NCI-H82 (cell line): ENCODE results near the gene IDH3A.

Source experiments
- DNase-seq: peaks from one replicate; lab custom pipeline; 2025; lab: John Stamatoyannopoulos, UW

The IDH3A gene

DNA sequence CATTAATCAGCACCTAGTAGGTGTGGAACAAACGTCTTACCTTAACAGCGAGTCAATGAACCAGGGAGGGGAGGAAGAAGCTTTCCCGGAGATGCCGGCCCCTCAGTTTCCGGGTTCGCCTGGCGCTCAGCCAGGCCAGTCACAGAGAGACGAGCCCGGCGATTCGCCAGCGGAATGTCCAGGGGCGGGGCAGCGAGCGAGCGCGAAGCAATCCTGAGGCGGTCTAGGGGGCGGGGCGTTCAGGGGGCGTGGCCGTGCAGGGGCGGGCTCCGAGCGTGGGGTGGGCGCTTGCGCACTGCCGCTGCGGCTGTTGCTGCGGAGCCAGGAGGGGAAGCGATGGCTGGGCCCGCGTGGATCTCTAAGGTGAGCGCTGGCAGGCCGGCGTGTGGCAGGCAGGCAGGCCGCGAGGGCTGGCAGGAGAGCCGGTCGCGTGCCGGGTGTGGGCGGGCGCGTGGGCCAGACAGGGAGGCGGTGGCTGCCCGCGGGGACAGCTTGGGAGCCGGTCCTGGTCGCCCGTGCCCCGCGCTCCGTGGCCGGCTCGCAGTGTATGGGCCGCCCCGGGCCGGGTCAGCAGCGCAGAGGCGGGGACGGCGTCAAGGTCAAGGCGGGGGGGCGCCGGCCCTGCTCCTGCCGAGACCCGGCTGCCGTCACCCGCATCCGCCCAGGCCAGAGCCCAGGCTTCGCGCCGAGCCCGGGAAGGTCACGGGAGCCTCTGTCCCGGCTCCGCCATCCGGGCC is at the start of gene IDH3A:
IDH3A (plus strand) TSS at position 295 of the 737 bp plus-strand sequence; CDS start at position 337, 42 bp downstream.
- DNase-seq: peak; percentile 98

DNA sequence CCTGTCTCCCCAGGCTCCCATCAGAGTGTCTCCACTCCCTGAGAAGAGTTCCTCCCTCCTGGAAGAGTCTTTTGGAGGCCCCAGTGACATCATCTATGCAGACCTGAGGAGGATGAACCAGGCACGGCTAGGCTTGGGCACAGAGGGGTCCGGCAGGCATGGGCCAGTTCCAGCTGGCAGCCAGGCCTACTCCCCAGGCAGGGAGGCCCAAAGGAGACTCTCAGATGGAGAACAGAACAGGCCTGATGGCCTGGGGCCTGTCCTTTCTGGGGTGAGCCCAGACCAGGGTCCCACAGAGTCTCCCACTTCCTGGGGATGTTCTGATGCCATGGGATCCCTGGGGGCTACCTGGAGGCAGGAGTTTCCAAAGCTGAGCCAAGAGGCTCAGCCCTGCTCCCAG is 48.3 kb upstream of the IDH3A start:
- no peak for DNase-seq

DNA sequence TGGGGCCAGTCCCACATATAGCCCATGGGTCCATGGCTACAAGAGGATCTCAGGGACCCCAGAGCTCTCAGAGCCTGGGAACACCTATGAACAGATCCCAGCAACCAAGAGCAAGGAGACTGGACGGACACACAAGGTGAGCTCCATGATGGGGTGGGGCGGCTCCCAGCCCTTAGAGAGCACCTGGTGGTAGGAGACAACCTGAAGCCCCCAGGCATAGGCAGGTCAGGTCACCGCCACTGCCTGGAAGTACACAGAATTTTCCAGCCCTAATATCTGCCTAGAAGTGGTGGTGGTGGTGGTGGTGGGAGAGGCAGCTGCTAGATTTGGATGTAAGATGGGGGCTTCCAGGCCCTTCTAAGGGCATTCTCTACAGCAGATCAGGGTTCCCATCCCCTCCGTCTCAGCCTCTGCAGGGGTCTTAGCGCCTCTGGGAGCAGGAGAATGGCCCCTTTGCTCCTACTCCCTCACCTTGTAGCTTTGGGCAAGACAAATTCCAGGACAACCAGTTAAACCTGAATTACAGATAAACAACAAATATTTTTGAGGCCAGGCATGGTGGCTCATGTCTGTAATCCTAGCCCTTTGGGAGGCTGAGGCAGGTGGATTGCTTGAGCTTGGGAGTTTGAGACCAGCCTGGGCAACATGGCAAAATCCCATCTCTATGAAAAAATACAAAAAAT is 47.6 kb upstream of the IDH3A start:
- no peak for DNase-seq

DNA sequence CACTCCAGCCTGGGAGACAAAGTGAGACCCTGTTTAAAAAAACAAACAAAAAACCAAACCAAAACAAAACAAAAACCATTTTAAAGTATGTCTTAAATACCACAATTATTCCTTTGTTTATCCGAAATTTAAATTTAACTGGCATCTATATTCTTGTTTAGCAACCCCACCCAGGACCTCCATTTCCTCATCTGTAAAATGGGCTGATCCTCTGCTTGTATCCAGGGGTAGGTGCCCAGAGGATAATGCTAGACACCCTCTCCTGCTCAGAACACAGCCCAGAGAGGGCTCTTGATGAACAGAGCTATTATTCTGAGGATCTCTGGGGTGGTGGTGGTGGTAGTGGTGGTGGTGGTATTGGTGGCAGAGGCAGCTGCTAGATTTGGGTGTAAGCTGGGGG is 47.0 kb upstream of the IDH3A start:
- DNase-seq: no peak

DNA sequence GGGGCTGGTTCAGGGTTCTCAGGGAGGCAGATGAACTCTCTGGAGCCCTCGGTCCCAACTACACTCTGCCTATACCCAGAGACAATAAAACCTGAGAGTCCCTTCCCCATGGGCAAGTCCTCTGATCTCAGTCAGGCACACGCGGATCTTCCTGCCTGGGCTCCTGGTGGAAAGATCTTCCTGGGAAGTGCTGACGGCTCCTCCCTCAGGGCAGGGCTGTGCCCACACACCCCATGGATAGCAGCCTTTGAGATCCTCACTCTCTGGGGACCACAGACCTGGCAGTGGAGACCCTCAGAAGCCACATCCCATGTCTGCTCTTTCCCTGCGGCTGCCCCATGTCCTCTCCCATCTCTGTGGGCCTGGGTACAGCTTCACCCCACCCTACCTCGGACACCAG is 46.4 kb upstream of the IDH3A start:
- DNase-seq: no peak

DNA sequence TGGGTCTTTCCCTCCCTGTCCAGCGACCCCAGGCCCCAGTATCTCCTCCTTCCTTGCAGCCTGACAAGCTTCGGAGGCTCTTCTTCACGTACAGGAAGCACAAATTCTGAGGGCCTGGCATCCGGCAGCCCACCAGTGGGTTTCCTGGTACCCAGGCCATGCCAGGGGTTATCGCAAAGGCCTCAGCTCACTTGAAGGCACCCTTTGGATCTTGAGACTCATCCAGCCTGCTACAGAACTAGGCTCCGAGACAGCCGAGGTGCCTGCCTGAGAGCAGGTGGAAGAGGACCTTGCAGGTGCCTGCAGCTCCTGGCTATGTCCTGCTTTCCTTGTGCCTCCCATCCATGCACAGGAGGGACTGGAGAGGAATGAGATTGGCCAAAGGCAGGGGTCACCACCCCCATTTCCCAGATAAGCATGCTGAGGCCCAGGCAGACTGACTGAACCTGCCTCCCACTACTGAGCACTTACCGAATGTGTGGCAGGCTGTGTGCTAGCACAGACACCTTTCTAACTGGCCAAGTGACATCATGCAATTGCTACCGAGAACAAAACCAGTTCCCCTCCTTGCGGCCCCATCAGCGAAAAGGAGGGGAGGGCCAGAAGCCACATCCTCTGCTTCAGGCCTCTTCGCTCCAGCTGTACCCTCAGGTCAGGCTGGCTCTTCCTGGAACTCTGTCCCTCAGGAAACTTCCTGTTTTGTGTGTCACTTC is 45.6 kb upstream of the IDH3A start:
- DNase-seq: no peak

DNA sequence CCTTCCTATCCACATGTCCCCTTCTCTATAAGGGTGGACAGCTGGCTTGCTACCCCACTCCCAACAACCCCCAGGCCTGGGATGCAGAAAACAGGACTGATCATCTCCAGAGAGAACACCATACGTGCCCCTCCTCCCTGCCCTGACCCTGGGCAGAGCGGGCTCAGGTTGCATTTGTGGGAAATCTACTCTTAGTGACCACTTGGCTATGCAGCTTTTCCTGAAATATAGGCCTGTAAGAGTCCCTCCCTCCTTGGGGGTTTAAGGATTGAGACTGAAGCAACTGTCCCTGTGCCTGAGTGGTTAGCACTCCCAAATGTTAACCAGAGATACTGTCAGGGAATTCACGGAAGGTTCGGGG is 45.1 kb upstream of the IDH3A start:
- DNase-seq: no peak

DNA sequence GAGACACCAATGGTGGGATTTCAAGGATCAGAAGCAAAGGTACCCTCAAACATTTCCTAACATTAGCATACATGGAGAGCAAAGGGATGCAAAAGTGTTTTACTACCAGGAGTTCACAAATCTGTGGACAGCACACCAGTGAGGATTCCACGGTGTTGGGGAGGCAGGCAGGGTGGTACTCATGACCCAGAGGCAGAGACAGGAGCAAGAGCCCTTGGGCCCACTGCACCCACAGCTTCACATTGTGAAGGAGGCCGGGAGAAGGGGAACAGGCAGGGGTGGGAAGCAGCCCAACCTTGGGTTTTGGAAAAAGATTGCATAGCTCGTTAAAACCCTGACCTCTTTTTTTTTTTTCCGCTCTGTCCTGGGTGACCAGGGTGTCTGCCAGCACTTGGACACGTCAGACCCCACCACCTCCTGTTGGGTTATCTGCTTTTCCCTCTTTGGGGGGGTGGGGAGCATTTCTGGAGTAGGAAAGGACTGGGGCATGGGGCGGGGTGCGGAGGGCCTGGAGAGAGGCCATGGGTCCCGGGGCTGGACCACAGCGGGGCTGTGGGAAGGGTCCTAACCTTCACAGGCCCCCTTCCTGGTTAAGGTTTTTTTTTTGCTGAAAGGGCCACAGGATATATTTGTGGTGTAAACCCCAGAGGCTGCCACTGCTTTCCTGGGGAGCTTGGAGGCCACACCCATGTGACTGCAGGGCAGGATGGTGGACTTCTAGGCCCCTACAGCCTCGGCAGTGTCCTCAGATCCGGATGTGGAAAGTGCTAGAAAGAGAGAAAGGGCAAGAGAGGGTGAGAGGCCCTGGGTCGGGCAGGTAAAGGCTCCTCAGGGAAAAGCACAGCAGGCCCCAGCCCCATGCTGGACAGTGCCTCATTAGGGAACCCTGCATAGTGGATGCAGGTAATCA is 44.3 kb upstream of the IDH3A start:
- no peak for DNase-seq

DNA sequence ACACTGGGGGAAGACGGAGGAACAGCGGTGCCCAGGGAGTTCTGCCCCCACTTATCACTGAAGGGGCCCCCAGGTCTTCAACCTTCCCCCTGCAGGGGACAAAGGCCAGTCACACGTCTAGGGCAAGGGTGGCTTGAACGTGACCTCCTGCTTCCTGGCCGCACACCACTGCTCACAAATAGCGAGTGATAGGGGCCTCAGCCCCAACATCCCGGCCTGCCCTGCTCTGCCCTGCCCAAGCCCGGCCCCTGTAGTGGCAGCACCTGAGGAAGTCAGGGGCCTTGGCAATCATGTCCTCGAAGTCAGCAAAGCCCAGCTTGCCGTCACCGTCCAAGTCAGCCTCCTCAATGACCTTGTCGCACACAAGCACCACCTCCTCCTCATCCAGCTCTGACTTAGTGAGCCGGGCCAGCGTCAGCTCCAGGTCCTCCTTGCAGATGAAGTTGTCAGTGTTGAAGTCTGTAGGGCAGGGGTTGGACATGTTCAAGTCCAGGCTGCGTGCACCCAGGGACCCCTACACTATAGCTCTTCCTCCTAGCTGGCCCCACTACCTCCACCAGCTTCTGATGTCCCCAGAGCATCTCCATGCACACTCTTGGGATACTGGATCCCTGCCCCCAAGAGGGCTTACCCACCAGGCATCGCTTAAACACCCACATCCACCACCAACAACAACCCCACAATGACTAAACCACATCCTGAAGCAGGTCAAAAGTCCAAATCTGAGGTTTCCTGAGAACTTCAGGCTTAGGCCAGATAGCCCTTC is 43.5 kb upstream of the IDH3A start:
- DNase-seq: no peak

DNA sequence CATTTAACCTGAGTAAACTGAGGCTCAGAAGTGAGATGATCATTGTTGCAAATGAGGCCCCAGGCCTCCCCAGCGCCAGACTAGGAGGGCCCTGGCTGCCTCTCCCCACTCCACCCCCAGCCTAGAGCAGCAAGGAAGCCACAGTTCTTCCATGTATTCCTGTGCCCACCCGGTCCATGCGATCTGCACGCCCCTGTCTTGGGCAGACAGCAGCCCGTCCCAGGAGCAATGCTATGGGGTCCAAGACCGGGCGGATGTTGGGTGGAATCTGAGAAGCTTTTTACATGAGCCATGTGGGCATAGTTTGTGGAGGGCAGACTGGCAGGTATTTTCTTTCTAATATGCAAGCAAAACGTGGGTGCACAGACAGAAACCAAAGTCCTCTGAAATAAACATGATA is 41.7 kb upstream of the IDH3A start:
- no peak for DNase-seq

DNA sequence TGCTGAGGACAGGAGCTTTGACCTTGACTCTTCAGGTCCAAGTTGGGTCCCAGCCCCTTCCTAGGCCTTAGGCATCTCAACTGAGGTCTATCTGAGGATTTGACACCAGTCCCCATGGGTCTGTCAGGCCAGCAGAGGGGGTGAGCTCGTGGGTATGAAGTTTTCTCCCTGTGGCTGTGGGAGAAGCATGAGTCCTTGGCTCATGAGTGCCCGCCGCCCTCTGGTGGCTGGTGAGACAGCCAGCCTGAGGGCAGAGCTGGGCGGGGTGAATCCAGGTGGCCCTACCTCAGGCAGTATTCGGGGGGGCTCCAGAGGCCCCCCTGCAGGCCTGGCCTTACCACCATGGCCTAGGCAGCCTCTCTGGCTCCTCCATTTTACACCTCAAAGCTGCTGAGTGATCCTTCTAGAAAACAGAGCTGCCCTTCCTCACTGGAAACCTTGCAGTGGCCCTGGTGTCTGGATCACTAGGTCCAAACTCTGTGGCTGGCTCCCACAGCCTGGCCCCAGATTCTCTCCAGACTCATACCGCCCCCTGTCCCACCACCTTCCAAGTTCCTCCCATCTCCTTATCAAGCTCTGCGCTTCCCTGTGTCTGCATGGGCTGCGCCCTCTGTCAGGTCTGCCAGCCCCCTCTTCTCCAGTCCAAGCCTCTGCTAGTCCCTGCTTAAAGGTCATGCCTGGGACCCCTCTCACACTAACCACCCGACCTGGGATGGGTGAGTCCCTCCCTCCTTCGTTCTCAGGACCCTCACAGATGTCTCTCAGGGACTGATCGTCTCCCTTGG is 40.7 kb upstream of the IDH3A start:
- peak; percentile 91 for DNase-seq

DNA sequence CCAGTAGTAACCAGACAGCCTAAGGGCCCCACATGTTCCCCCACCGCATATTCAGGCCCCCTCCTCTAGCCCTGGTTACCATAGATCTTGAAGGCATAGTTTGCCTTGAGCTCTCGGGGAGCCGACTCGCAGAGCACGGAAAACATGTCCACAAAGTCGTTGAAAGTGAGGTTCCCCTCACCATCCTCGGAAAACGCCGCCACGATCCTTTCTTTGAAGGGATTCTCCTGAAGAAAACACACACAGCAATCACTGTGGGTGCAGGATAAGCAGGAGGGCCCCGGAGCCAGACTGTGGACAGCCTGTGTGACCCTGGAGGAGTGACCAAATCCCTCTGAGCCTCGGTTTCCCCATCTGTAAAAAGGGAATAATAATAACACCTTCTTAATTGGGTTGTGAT is 40.0 kb upstream of the IDH3A start:
- no peak for DNase-seq

DNA sequence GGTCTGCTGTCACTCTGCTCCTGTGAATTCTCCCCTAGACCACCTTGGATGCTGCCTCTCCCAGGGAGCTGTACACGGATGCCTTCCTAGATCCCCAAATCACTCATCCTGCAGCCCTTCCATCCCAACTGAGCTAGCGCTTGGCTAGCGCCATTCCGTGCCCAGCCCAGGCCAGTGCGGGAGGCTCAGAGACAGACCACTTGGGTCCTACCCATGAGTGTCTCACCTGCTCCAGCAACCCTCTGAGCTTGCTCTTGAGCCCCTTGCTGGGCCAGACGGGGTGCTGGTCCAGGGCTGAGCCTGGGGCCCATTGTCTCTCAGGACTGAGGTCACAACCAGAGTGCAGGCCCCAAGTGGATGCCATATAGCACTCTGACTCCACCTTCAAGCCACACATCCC is 39.1 kb upstream of the IDH3A start:
- no peak for DNase-seq

DNA sequence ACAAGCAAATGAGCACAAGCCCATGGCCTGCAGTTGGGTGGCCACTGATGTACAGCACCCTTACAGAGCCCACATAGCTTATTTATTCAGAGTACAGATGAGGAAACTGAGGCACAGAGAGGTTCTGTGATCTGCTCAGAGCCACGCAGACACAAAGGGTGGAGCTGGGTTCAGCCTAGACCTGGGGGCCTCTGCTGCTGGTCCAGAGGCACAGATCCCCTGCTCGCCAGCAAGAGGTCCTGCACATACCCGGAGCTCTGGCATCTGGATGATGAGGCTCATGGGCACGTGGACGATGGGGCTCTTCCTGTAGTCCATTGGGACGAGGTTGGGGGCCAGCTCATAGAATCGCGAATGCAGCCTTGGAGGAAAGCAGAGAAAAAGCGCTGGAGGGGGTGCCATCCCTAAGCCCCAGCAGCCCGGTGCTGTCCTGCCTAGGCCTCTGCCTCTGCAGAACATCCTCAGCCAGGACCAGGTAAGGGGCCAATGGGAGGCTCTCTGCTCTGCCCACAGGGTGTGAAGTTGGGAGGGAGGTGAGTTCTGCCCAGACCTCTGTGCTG is 38.2 kb upstream of the IDH3A start:
- DNase-seq: no peak

DNA sequence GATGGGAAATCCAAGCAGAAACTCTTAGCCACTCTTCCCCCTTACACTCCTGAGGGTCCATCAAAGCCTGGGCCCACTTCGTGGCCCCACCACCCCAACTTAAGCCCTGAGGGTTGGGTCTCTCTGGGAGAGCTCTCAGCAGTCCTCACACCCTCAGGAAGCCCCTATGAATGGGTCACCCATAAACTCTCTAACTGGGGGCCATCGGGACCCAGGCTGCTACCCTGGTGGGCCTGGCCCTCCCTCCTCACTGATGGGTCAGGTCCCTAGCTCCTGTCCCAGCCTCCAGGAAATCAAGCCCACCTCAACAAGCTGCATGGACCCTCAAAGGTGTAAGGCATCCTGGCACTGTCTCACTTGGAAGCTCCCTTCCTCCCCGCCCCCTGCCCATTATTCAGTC is 37.4 kb upstream of the IDH3A start:
- no peak for DNase-seq

DNA sequence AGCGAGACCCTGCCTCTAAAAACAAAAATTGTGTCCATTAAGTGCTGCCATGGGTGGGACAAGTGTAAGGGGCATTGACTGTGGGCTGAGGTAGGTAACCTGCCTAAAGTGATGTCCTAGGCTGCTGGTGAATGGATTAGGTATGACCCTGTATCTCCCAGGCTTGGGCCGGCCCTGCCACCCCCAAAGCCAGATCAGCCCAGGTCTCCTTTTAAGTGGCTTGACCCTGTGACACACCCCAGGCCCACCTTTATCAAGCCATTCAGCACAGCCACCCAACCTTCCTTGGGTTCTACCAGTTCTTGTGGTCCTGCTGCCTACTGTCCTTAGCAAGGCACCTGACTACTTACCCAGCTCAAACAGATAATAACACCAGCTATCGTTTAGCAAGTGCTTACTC is 36.6 kb upstream of the IDH3A start:
- DNase-seq: no peak

DNA sequence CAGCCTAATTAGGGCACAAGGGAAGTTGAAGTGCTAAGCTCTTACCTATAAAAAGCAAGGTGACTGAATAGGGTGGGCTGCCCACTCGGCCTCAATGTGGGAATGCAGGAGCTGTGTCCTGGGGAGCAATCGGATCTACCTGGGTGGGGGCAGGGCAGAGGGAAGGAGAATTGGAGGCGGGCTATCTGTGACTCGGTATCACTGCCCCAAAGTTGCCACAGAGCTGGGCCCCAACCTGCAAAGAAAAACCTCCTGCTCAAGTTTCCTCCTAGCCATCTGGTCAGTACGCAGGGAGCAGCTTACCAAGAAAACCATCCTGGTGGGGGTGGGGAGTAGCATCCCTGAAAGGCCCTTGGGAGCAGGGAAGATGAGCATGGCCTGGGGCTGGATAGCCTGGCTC is 28.6 kb upstream of the IDH3A start:
- DNase-seq: peak; percentile 94

DNA sequence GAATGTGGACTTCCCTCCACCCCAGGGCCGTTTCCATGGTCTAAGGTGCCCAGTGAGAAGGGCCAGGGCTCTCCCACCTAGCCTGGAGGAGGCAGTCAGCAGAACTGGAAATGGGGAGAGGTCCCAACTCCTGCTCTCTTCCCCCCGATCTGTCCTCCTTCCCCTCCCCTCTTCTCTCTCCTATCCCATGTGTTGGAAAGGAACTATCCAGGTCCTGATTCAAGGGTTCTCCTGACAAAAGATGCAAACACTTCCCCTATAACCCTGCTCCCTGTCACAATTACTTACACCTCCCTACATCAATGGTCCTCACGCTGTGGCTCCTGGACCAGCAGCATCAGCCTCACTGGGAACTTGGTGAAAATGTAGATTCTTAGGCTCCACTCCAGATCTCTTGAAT is 23.9 kb upstream of the IDH3A start:
- no peak for DNase-seq

DNA sequence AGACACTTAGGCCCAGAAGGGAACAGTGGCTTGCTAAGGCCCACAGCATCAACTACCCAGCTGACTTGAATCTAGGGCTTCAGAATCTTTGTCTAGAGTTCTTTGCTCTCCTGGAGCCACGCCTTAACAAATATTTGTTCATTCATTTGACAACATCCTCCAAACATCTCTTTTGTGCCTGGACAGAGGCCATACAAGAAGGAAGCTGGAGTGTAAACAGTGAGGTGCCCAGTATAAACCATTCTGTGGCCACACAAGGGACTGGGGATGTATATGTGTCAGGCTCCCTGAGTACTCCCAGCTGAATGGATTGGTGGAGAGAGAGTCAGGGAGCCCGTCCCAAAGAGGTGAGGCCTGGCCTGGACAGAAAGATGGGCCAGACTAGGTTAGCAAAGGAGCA is 21.3 kb upstream of the IDH3A start:
- no peak for DNase-seq

DNA sequence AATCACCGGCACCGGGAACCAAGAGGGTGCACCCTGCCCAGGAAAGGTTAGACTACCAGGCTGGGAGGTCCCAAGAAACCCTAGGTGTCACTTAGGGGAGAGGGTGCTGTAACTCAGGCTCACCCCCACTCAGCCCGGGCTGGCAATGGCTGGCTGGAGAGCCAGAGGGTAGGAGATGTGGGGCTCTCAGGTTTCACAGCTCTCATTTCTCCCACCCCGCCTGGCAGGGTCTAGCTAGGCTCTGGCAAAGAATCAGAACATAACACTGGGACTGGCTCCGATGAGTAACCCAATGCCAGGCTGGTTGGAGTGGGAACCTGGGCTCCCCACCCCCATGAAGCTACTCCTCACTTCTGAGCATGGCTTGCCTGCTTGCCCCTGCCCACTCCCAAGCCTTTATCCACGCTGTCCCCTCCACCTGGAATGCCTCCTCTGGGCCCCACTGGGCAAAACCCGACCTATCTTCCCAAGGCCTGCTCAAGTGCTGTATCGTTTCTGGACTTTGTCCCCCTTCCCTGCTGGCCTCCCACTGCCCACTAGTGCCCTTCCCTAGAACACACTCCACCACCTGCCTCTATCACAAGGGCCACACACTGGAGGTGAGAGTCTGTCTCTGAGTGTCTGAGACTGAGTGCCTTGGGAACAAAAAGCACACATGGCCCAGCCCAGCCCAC is 19.9 kb upstream of the IDH3A start:
- DNase-seq: no peak
